ENCODE results near the gene ENOX2. TPM values are rescaled to one million over a fixed set of nuclear protein-coding genes. Genes with fewer than 3 reads are reported as not detected.

ENOX2 gene
- polyA plus RNA-seq, 1 experiment: 16.8 TPM

GRCh38 chrX:130738638-130739195 is 164.3 kb downstream of the ENOX2 start:
- ChIA-PET CTCF (no interaction called here), POLR2A (no interaction called here)

DNA sequence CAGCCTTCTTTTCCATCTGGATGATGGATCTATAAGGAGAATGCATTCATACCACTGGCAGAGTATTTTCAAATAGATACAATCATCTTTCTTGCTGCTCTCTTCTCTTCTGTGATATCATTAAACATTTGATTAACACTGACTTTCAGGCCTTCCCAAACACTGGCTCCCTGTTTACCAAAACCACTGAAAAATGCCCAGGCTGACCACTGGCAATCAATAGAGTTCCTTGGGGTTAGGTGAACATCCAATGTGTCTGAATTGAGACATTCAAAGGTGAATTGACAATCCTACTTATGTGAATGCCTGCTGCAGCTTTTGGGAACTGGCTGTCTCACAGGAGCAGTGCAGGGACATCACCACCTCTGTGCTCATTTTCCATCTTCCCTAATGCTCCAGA is 168.3 kb downstream of the ENOX2 start:
- DNase-seq (ENCODE audit: low read depth, low spot score): no peak
- Histone ChIP-seq H3K27ac (ENCODE audit: low read depth, low read length) (no peak overlapping the region), H3K9me3 (ENCODE audit: control insufficient read depth, insufficient read depth, low read length) (no peaks in the 10 kb centered on the region), H3K4me3 (ENCODE audit: low read depth, low read length) (no peak overlapping the region), H3K27me3 (ENCODE audit: control insufficient read depth, insufficient read depth, low read length) (no peaks in the 10 kb centered on the region)
- ChIA-PET CTCF (interaction anchor here (0.6 kb wide), 1 partner anchor 168 kb away, joined by 6 read pairs; the partner anchor contains the start of gene ENOX2), POLR2A (no interaction called here)
- TF ChIP-seq, protein P1, sequence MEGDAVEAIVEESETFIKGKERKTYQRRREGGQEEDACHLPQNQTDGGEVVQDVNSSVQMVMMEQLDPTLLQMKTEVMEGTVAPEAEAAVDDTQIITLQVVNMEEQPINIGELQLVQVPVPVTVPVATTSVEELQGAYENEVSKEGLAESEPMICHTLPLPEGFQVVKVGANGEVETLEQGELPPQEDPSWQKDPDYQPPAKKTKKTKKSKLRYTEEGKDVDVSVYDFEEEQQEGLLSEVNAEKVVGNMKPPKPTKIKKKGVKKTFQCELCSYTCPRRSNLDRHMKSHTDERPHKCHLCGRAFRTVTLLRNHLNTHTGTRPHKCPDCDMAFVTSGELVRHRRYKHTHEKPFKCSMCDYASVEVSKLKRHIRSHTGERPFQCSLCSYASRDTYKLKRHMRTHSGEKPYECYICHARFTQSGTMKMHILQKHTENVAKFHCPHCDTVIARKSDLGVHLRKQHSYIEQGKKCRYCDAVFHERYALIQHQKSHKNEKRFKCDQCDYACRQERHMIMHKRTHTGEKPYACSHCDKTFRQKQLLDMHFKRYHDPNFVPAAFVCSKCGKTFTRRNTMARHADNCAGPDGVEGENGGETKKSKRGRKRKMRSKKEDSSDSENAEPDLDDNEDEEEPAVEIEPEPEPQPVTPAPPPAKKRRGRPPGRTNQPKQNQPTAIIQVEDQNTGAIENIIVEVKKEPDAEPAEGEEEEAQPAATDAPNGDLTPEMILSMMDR (IDR thresholded peaks at IDR 0.05; ENCODE audit: low read depth, low read length): no peak

More at GRCh38 chrX:130738638-130739195, 164.3 kb downstream of the ENOX2 start:
- TF ChIP-seq, protein P1 (IDR thresholded peaks at IDR 0.05; ENCODE audit: low read depth, low read length): no peak
- no peaks in the 10 kb centered on the region for H3K9me3 ChIP-seq (ENCODE audit: control insufficient read depth, insufficient read depth, low read length)
- no peak overlapping the region for H3K4me3 ChIP-seq (ENCODE audit: low read depth, low read length)
- H3K27ac ChIP-seq (ENCODE audit: low read depth, low read length): no peak overlapping the region
- DNase-seq (ENCODE audit: low read depth, low spot score): no peak
- no peaks in the 10 kb centered on the region for H3K27me3 ChIP-seq (ENCODE audit: control insufficient read depth, insufficient read depth, low read length)

GRCh38 chrX:130728208-130728607 is 174.8 kb downstream of the ENOX2 start:
- ChIA-PET CTCF (no interaction called here), POLR2A (no interaction called here)
- no peak for DNase-seq (ENCODE audit: low read depth, low spot score)
- TF ChIP-seq, protein P1 (IDR thresholded peaks at IDR 0.05; ENCODE audit: low read depth, low read length): no peak
- Histone ChIP-seq H3K9me3 (ENCODE audit: control insufficient read depth, insufficient read depth, low read length) (peaks cover 4% of the 10 kb centered on the region; the same call in 1 of the 2 replicates), H3K27me3 (ENCODE audit: control insufficient read depth, insufficient read depth, low read length) (no peaks in the 10 kb centered on the region), H3K4me3 (ENCODE audit: low read depth, low read length) (no peak overlapping the region), H3K27ac (ENCODE audit: low read depth, low read length) (no peak overlapping the region)

DNA sequence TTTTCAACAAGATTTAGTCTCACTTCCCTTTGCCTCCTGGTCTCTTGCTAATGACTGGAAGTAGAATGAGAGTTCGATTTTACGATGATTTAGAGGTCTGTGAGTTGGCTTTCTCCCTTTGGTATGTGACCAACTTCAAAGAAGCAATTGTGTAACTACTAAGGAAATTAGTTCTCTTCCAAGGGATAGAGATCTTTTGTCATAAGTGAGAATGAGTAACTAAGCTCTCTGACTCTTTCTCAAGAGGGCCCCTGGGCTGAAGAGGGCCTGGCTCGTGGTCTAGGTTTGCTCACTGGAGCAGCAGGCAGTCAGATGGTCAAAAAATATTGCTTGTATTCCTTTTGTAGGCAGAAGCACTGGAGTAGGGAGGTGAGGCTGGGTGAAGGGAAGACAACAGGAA is 176.3 kb downstream of the ENOX2 start:
- peaks cover 4% of the 10 kb centered on the region; the same call in 1 of the 2 replicates for H3K9me3 ChIP-seq (ENCODE audit: control insufficient read depth, insufficient read depth, low read length)
- CTCF ChIA-PET: no interaction called here
- TF ChIP-seq, protein P1 (IDR thresholded peaks at IDR 0.05; ENCODE audit: low read depth, low read length): no peak
- no peaks in the 10 kb centered on the region for H3K27me3 ChIP-seq (ENCODE audit: control insufficient read depth, insufficient read depth, low read length)
- POLR2A ChIA-PET: no interaction called here
- H3K27ac ChIP-seq (ENCODE audit: low read depth, low read length): no peak overlapping the region
- no peak for DNase-seq (ENCODE audit: low read depth, low spot score)
- H3K4me3 ChIP-seq (ENCODE audit: low read depth, low read length): no peak overlapping the region

- no peak for DNase-seq (ENCODE audit: low read depth, low spot score)
- TF ChIP-seq, protein P1 (IDR thresholded peaks at IDR 0.05; ENCODE audit: low read depth, low read length): no peak
- CTCF ChIA-PET: no interaction called here
- POLR2A ChIA-PET: no interaction called here
- Histone ChIP-seq H3K27ac (ENCODE audit: low read depth, low read length) (no peak overlapping the region), H3K9me3 (ENCODE audit: control insufficient read depth, insufficient read depth, low read length) (peaks cover 4% of the 10 kb centered on the region; the same call in 1 of the 2 replicates), H3K4me3 (ENCODE audit: low read depth, low read length) (no peak overlapping the region), H3K27me3 (ENCODE audit: control insufficient read depth, insufficient read depth, low read length) (no peaks in the 10 kb centered on the region)
These were observed 177.5 kb downstream of the ENOX2 start for GRCh38 chrX:130725519-130725918.

All from AG04450 (cell line).